H1 (cell line): ENCODE data around the gene LHX5. TPM values are rescaled to one million over a fixed set of nuclear protein-coding genes. Genes with fewer than 3 reads are reported as not detected.
A peak's percentile ranks its signal among the peaks of the same experiment; 100 is the strongest.

ENCODE experiments used
- CTCF ChIA-PET: fragments of 300-600 bp; sonication (Branson Sonifier 250); formaldehyde crosslinking; loops from one replicate; lab custom pipeline; 2021; ENCODE audit not compliant: partially characterized antibody; lab: Charles Lee
- POLR2A ChIA-PET: fragments of 300-600 bp; sonication (Branson Sonifier 250); formaldehyde crosslinking; loops from one replicate; lab custom pipeline; 2021; ENCODE audit warnings: inconsistent platforms; ENCODE audit not compliant: partially characterized antibody; lab: Charles Lee
- DNase-seq, 2 experiments: peaks; one replicate each; pipeline versions ENCODE4 v3.0.0 to v3.0.0-alpha.2; 2010 to 2022; ENCODE audit warnings: low spot score in 2 of 2, low read depth in 1 of 2, mixed read lengths in 1 of 2
- FAIRE-seq: peaks from 2 replicates; lab custom pipeline; 2011; peaks lifted over from hg19 to GRCh38; lab: Jason Lieb, UNC
- H2AFZ ChIP-seq: 2 replicates; pipeline ENCODE4 v1.8.1; 2012; ENCODE audit warnings: low read length, inconsistent platforms
- H2AK5ac ChIP-seq: 2 replicates; pipeline ENCODE4 v1.6.1; 2013; ENCODE audit warnings: low read depth, low read length
- H2BK120ac ChIP-seq: replicated peaks from 2 replicates; pipeline ENCODE3; 2013; ENCODE audit warnings: low read depth, low read length, inconsistent platforms
- H2BK12ac ChIP-seq: 2 replicates; pipeline ENCODE4 v1.6.1; 2013; ENCODE audit warnings: low read depth, low read length
- H2BK15ac ChIP-seq: 2 replicates; pipeline ENCODE4 v1.6.1; 2013; ENCODE audit warnings: low read length
- H2BK20ac ChIP-seq: 2 replicates; pipeline ENCODE4 v1.6.1; 2013; ENCODE audit warnings: low read length
- H2BK5ac ChIP-seq: 2 replicates; pipeline ENCODE4 v1.6.1; 2013; ENCODE audit warnings: low read depth, low read length
- H3K14ac ChIP-seq: 2 replicates; pipeline ENCODE4 v1.6.1; 2013; ENCODE audit warnings: inconsistent platforms; ENCODE audit not compliant: insufficient read length
- H3K18ac ChIP-seq: 2 replicates; pipeline ENCODE4 v1.6.1; 2013; ENCODE audit warnings: low read length; ENCODE audit errors: extremely low read depth
- H3K23ac ChIP-seq: 2 replicates; pipeline ENCODE4 v1.6.1; 2013; ENCODE audit warnings: inconsistent platforms; ENCODE audit not compliant: insufficient read length
- H3K23me2 ChIP-seq: 2 replicates; pipeline ENCODE4 v1.6.1; 2013; ENCODE audit warnings: low read depth, low read length
- H3K27ac ChIP-seq: 2 replicates; pipeline ENCODE4 v1.6.1; 2011; ENCODE audit warnings: low read depth, low read length, inconsistent platforms
- H3K27me3 ChIP-seq, 4 experiments: replicated peaks in 1 of 4; 1 replicate in 1 of 4; 2 replicates in 3 of 4; pipeline versions ENCODE4 v1.6.1 to v1.8.1; 2011 to 2013; ENCODE audit warnings: low read length in 3 of 4, mild to moderate bottlenecking in 3 of 4, inconsistent platforms in 2 of 4, mixed read lengths in 2 of 4, moderate library complexity in 1 of 4; ENCODE audit not compliant: control insufficient read depth in 3 of 4, insufficient read depth in 3 of 4; ENCODE audit errors: extremely low read depth in 1 of 4
- H3K36me3 ChIP-seq, 4 experiments: 2 replicates each; pipeline versions ENCODE4 v1.6.1 to v1.8.1; 2011 to 2013; ENCODE audit warnings: mild to moderate bottlenecking in 4 of 4, low read length in 3 of 4, moderate library complexity in 2 of 4, control low read depth in 1 of 4, inconsistent platforms in 1 of 4; ENCODE audit not compliant: insufficient read depth in 4 of 4, control insufficient read depth in 2 of 4
- H3K4ac ChIP-seq: replicated peaks from 2 replicates; pipeline ENCODE3; 2013; ENCODE audit warnings: low read length, low read depth, mixed read lengths, inconsistent platforms; ENCODE audit not compliant: insufficient read length
- H3K4me1 ChIP-seq, 4 experiments: replicated peaks in 1 of 4; 1 replicate in 1 of 4; 2 replicates in 3 of 4; pipeline versions ENCODE4 v1.6.1 to v1.8.1; 2011 to 2013; ENCODE audit warnings: low read length in 3 of 4, inconsistent platforms in 2 of 4, mixed read lengths in 1 of 4; ENCODE audit not compliant: insufficient read depth in 4 of 4, control insufficient read depth in 3 of 4
- H3K4me2 ChIP-seq, 2 experiments: 2 replicates each; pipeline versions ENCODE4 v1.6.1 to v1.8.1; 2011 to 2013; ENCODE audit warnings: low read depth in 2 of 2, low read length in 2 of 2, control low read depth in 1 of 2, inconsistent platforms in 1 of 2, mild to moderate bottlenecking in 1 of 2; ENCODE audit not compliant: insufficient read depth in 1 of 2
- H3K4me3 ChIP-seq, 4 experiments: fragments of 200-600, 300-600 bp in 1 of 4; sonication (generic), shearing (Covaris generic), sonication (Bioruptor Twin) in 1 of 4; 2 replicates each; pipeline versions ENCODE4 v1.5.1 to v1.8.1; 2011 to 2016; ENCODE audit warnings: low read length in 4 of 4, low read depth in 3 of 4, control low read depth in 2 of 4, inconsistent platforms in 2 of 4, mild to moderate bottlenecking in 2 of 4, mixed read lengths in 1 of 4, moderate library complexity in 1 of 4; ENCODE audit not compliant: insufficient read depth in 2 of 4; ENCODE audit errors: extremely low read depth in 1 of 4
- H3K56ac ChIP-seq: replicated peaks from 2 replicates; pipeline ENCODE3; 2013; ENCODE audit warnings: low read depth, mild to moderate bottlenecking, mixed read lengths, low read length, inconsistent platforms; ENCODE audit not compliant: insufficient read length
- H3K79me1 ChIP-seq: 2 replicates; pipeline ENCODE4 v1.6.1; 2013; ENCODE audit warnings: low read depth, low read length, control low read depth
- H3K79me2 ChIP-seq, 2 experiments: 2 replicates each; pipeline versions ENCODE4 v1.6.1 to v1.8.1; 2012 to 2013; ENCODE audit warnings: low read length in 2 of 2, mild to moderate bottlenecking in 2 of 2, inconsistent platforms in 1 of 2; ENCODE audit not compliant: insufficient read depth in 2 of 2, control insufficient read depth in 1 of 2
- H3K9ac ChIP-seq, 4 experiments: replicated peaks in 1 of 4; 1 replicate in 1 of 4; 2 replicates in 3 of 4; pipeline versions ENCODE4 v1.6.1 to v1.8.1; 2011 to 2013; ENCODE audit warnings: low read depth in 3 of 4, low read length in 3 of 4, control low read depth in 2 of 4, mild to moderate bottlenecking in 2 of 4, moderate library complexity in 2 of 4, inconsistent platforms in 1 of 4; ENCODE audit errors: extremely low read depth in 1 of 4
- H3K9me3 ChIP-seq, 2 experiments: 2 replicates each; pipeline versions ENCODE4 v1.6.1 to v1.8.1; 2012 to 2013; ENCODE audit warnings: mild to moderate bottlenecking in 2 of 2, moderate library complexity in 2 of 2, control low read depth in 1 of 2, inconsistent platforms in 1 of 2, low read depth in 1 of 2, low read length in 1 of 2, mixed read lengths in 1 of 2; ENCODE audit not compliant: insufficient read depth in 2 of 2
- H4K20me1 ChIP-seq, 2 experiments: replicated peaks in 1 of 2; 2 replicates each; pipeline versions ENCODE3 to v1.8.1; 2011 to 2013; ENCODE audit warnings: inconsistent platforms in 2 of 2, low read length in 2 of 2, mild to moderate bottlenecking in 1 of 2; ENCODE audit not compliant: insufficient read depth in 2 of 2, control insufficient read depth in 1 of 2
- H4K5ac ChIP-seq: 2 replicates; pipeline ENCODE4 v1.6.1; 2013; ENCODE audit warnings: low read length, low read depth, mixed read lengths, inconsistent platforms; ENCODE audit not compliant: insufficient read length
- H4K8ac ChIP-seq: 2 replicates; pipeline ENCODE4 v1.8.0; 2013; ENCODE audit warnings: mild to moderate bottlenecking, moderate library complexity, low read length, inconsistent platforms; ENCODE audit not compliant: insufficient read depth; ENCODE audit errors: extremely low read depth
- H4K91ac ChIP-seq: replicated peaks from 2 replicates; pipeline ENCODE3; 2013; ENCODE audit warnings: low read length, mixed read lengths, inconsistent platforms; ENCODE audit not compliant: insufficient read length
- CTBP2 ChIP-seq: IDR thresholded peaks from 2 replicates; pipeline ENCODE4 v1.7.0; 2011; ENCODE audit warnings: borderline replicate concordance, mild to moderate bottlenecking, moderate library complexity, mixed read lengths, low read length; ENCODE audit not compliant: insufficient read depth, insufficient read length
- EZH2 ChIP-seq: fragments of 200-600 bp; sonication (generic); IDR thresholded peaks from 2 replicates; pipeline ENCODE4 v1.7.1; 2012; ENCODE audit warnings: low read depth, mild to moderate bottlenecking, moderate library complexity, low read length, inconsistent platforms; ENCODE audit not compliant: severe bottlenecking
- FOSL1 ChIP-seq: IDR thresholded peaks from 2 replicates; pipeline ENCODE4 v1.6.1; 2011; ENCODE audit warnings: mild to moderate bottlenecking, low read depth, low read length, moderate library complexity; ENCODE audit not compliant: insufficient read depth
- RNF2 ChIP-seq: fragments of 200-900, 300-1000 bp; sonication (generic); IDR thresholded peaks from 2 replicates; pipeline ENCODE4 v1.7.1; 2016; ENCODE audit warnings: borderline replicate concordance, low read depth, mild to moderate bottlenecking, antibody characterized with exemption, low read length; ENCODE audit not compliant: poor library complexity, severe bottlenecking; ENCODE audit errors: missing control alignments
- SUZ12 ChIP-seq: fragments of 200-600 bp; sonication (generic); IDR thresholded peaks from 2 replicates; pipeline ENCODE4 v1.6.1; 2012; ENCODE audit warnings: mild to moderate bottlenecking, inconsistent platforms, low read length, moderate library complexity, mixed read lengths
- TBP ChIP-seq: IDR thresholded peaks from 2 replicates; pipeline ENCODE4 v1.6.1; 2011; ENCODE audit warnings: low read depth, low read length, improper control_type of control experiment
- TCF12 ChIP-seq: IDR thresholded peaks from 2 replicates; pipeline ENCODE4 v1.6.1; 2011; ENCODE audit warnings: low read depth, mild to moderate bottlenecking, low read length
- WGBS, 2 experiments: shearing (Covaris generic) in 1 of 2; methylation state at CpG; one replicate each; pipeline versions ENCODE4 v1.1.6 to v1.1.7; 2013 to 2015; ENCODE audit warnings: low lambda C conversion rate in 2 of 2, mixed read lengths in 2 of 2, inconsistent platforms in 1 of 2, low coverage in 1 of 2, missing lambda C conversion rate in 1 of 2; ENCODE audit not compliant: insufficient replicate concordance in 2 of 2, insufficient coverage in 1 of 2, insufficient read length in 1 of 2; ENCODE audit errors: extremely low coverage in 1 of 2, missing lambda C conversion rate in 1 of 2; 5-methylcytosine and 5-hydroxymethylcytosine counted together
- polyA plus RNA-seq, 7 experiments: library from polyadenylated mRNA; depleted of rRNA in 3 of 7; stranded (reverse) in 5 of 7; unstranded in 2 of 7; fragments of >200 nt in 5 of 7; fragments of 200-250 nt in 2 of 7; gene quantifications; 1 replicate in 5 of 7; 2 replicates in 1 of 7; 4 replicates in 1 of 7; pipeline versions ENCODE4 v1.2.1 to v1.2.3, GENCODE V29; 2011 to 2013; ENCODE audit warnings: missing spikeins in 2 of 7, mixed read lengths in 2 of 7
- total RNA-seq: library from RNA; stranded (reverse); fragmentation: NEBNext Ultra II Directional; extraction: Animal tissue kit (Norgen Biotek cat#: 25700); gene quantifications from 2 replicates; pipeline ENCODE4 v1.2.1, GENCODE V29; 2021

The LHX5 gene
- total and polyA plus RNA-seq, 2 of the 8 experiments (the other 6 are each of a cell fraction or from before 2014, with no cell fraction given) = 0.47 to 1.1 TPM

DNA sequence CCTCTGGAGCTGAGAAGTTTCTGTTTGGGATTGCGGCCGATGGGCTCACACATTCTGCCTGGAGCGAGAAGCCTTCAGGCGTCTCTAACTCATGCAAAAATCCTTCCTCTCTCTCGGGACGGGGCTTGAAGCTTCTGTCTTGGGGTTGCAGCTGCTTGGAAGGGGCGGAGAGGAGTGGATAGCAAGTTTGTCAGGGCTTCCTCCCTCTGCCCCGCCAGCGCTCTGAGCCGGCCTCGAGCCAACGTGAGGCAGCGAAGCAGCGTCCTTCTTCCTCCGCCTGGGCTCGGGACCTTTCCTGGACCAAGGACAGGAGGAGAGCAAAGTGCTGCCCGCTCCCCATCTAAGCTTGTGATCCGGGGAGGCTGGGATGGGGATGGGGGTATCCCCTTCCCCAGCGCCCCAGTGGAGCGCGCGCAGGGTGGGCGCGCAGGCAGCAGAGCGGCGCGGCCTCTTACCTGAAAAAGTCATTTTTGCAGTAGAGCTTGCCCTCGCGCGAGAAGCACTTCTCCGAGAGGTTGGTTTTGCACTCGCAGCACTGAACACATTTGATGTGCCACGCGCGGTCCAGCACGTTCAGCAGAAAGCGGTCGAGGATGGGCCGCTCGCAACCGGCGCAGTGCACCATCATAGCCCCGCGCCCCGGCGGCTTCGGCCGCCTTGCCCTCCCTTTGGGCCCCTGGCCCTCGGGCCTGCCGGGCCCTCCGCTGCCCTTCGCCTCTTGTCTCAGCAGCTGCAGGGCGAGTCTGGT lies 626 bp downstream of the LHX5 start:
- no peak overlapping the region for H3K14ac ChIP-seq
- no peak overlapping the region for H4K5ac ChIP-seq
- no peaks in the 10 kb centered on the region for H3K9me3 ChIP-seq
- DNase-seq (peak in 1 of 2 experiments; percentile 76), FAIRE-seq (no peak)
- peaks cover 3 to 63% (median 5%) of the 10 kb centered on the region in 4 experiments; a peak in 5 of 8 replicates for H3K36me3 ChIP-seq
- peaks cover 26% of the 10 kb centered on the region; the same call in 1 of the 2 replicates for H3K23me2 ChIP-seq
- CTCF ChIA-PET = interaction anchor here (1.0 to 9.0 kb wide), 2 partner anchors 8 to 12 kb away, joined by 3 to 79 read pairs; no protein-coding TSS in a partner anchor
- no peak overlapping the region for H2BK12ac ChIP-seq
- peak overlapping the region; percentile 51; the same call in 1 of the 2 replicates for H3K18ac ChIP-seq
- POLR2A ChIA-PET = interaction anchor here (0.6 to 1.2 kb wide), 2 partner anchors 9 to 48 kb away, joined by 3 to 7 read pairs; no protein-coding TSS in a partner anchor
- H2BK15ac ChIP-seq = no peak overlapping the region
- peak overlapping the region; percentile 42; the same call in 1 of the 2 replicates for H4K8ac ChIP-seq
- H3K56ac ChIP-seq = no peak overlapping the region
- peaks cover 0 to 6% of the 10 kb centered on the region in 2 experiments; a peak in 2 of 4 replicates for H3K79me2 ChIP-seq
- no peaks in the 10 kb centered on the region for H3K79me1 ChIP-seq
- peaks cover 92 to 100% (median 99%) of the 10 kb centered on the region in 4 experiments for H3K27me3 ChIP-seq
- H2AFZ ChIP-seq = no peak overlapping the region
- peak overlapping the region; percentile 52 to 66 (median 60) for H3K4me3 ChIP-seq
- H3K27ac ChIP-seq = no peak overlapping the region
- 3% methylated on average over 47 of the region's 53 CpGs; no CpG with 5 or more reads in 1 of the 2 experiments for WGBS, 2 experiments
- no peak overlapping the region for H2BK5ac ChIP-seq
- peak overlapping the region; percentile 93 to 98 for H3K4me2 ChIP-seq
- no peak overlapping the region for H2BK120ac ChIP-seq
- H4K20me1 ChIP-seq = peaks cover 28 to 39% of the 10 kb centered on the region in 2 experiments
- TF ChIP-seq SUZ12 (peak; percentile 96), EZH2 (peak; percentile 90), TBP (no peak), FOSL1 (no peak), TCF12 (peak; percentile 12; the same call in 1 of the 2 replicates), CTBP2 (peak; percentile 70), RNF2 (peak; percentile 12)
- no peak overlapping the region for H3K23ac ChIP-seq
- H2AK5ac ChIP-seq = peak overlapping the region; percentile 13; the same call in 1 of the 2 replicates
- no peak overlapping the region for H3K4ac ChIP-seq
- H2BK20ac ChIP-seq = no peak overlapping the region
- H3K9ac ChIP-seq = peak overlapping the region in 3 of 4 experiments; percentile 43 to 50 (median 49); a peak in 3 of 7 replicates
- H4K91ac ChIP-seq = no peak overlapping the region
- H3K4me1 ChIP-seq = peaks cover 0 to 83% (median 50%) of the 10 kb centered on the region in 4 experiments; a peak in 6 of 7 replicates
